HEK293T (cell line): ENCODE data around the gene WAPL.
A peak's percentile ranks its signal among the peaks of the same experiment; 100 is the strongest.

Experiments used
- CTCF ChIA-PET: fragments of 350-600 bp; formaldehyde crosslinking; extraction: SDS; loops from one replicate; lab custom pipeline; 2021; ENCODE audit warnings: antibody characterized with exemption, inconsistent platforms; lab: Yijun Ruan, JAX
- POLR2A ChIA-PET: fragments of 350-600 bp; formaldehyde crosslinking; extraction: SDS; loops from one replicate; lab custom pipeline; 2020; ENCODE audit warnings: antibody characterized with exemption, inconsistent platforms; lab: Yijun Ruan, JAX
- DNase-seq: peaks from one replicate; pipeline ENCODE4 v3.0.0; 2012; ENCODE audit warnings: mixed read lengths; ENCODE audit errors: extremely low spot score
- ARNT ChIP-seq: fragments of 450-650 bp; IDR thresholded peaks from 2 replicates; pipeline ENCODE4 v1.6.1; 2017; ENCODE audit warnings: mild to moderate bottlenecking
- BHLHE40 ChIP-seq: fragments of 450-650 bp; IDR thresholded peaks from 2 replicates; pipeline ENCODE4 v1.6.1; 2016; ENCODE audit warnings: mild to moderate bottlenecking, moderate library complexity, borderline replicate concordance
- CTBP1 ChIP-seq: fragments of 450-650 bp; IDR thresholded peaks from 2 replicates; pipeline ENCODE4 v1.6.1; 2016; ENCODE audit warnings: borderline replicate concordance
- ELF4 ChIP-seq: fragments of 450-650 bp; IDR thresholded peaks from 2 replicates; pipeline ENCODE4 v1.6.1; 2017; ENCODE audit warnings: antibody characterized with exemption
- FOXA1 ChIP-seq: fragments of 450-650 bp; IDR thresholded peaks from 2 replicates; pipeline ENCODE4 v1.6.1; 2016; ENCODE audit warnings: mild to moderate bottlenecking
- FOXK2 ChIP-seq: fragments of 450-650 bp; IDR thresholded peaks from 2 replicates; pipeline ENCODE4 v1.6.1; 2016; ENCODE audit warnings: mild to moderate bottlenecking
- FOXM1 ChIP-seq: fragments of 450-650 bp; IDR thresholded peaks from 2 replicates; pipeline ENCODE4 v1.6.1; 2017; ENCODE audit warnings: mild to moderate bottlenecking, borderline replicate concordance
- HDGF ChIP-seq: fragments of 450-650 bp; IDR thresholded peaks from 2 replicates; pipeline ENCODE4 v1.6.1; 2017; ENCODE audit warnings: antibody characterized with exemption, borderline replicate concordance
- L3MBTL2 ChIP-seq: fragments of 450-650 bp; conservative IDR thresholded peaks from 2 replicates; pipeline ENCODE4 v1.6.1; 2016; ENCODE audit warnings: mild to moderate bottlenecking
- LEF1 ChIP-seq: fragments of 450-650 bp; IDR thresholded peaks from 2 replicates; pipeline ENCODE4 v1.6.1; 2017; ENCODE audit warnings: mild to moderate bottlenecking, borderline replicate concordance
- NFRKB ChIP-seq: fragments of 450-650 bp; IDR thresholded peaks from 2 replicates; pipeline ENCODE4 v1.6.1; 2016; ENCODE audit warnings: mild to moderate bottlenecking, moderate library complexity
- SP1 ChIP-seq: fragments of 450-650 bp; IDR thresholded peaks from 2 replicates; pipeline ENCODE4 v1.6.1; 2017
- SUZ12 ChIP-seq: fragments of 450-650 bp; IDR thresholded peaks from 2 replicates; pipeline ENCODE4 v1.6.1; 2016; ENCODE audit warnings: mild to moderate bottlenecking
- TARDBP ChIP-seq: fragments of 450-650 bp; IDR thresholded peaks from 2 replicates; pipeline ENCODE4 v1.6.1; 2016
- ZNF384 ChIP-seq: fragments of 450-650 bp; IDR thresholded peaks from 2 replicates; pipeline ENCODE4 v1.6.1; 2016
- TF ChIP-seq, protein P1 (sequence below): fragments of 450-650 bp; IDR thresholded peaks from 2 replicates; pipeline ENCODE4 v1.6.1; 2016

WAPL gene

DNA sequence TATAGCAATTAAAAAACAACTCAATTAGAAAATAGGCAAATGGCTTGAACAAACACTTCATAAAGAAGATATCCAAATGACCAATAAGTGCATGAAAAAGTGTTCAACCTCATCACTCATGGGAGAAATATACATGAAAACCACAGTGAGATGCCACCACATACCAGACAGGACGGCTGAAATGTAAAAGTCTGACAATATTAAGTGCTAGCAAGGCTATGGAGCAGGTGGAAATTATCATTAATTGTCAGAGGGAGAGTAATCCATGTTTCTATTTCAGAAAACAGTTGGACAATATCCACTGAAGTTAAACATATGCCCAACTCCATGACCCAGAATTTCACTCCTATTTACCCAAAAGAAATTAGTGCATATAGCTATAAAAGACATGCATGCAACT is 112.4 kb downstream of the WAPL start:
- no peak for DNase-seq
- no peak for TF ChIP-seq ARNT
- no peak for TF ChIP-seq CTBP1
- no peak for TF ChIP-seq HDGF
- TF ChIP-seq ZNF384: no peak
- TF ChIP-seq LEF1: no peak
- no peak for TF ChIP-seq FOXK2
- TF ChIP-seq, protein P1, sequence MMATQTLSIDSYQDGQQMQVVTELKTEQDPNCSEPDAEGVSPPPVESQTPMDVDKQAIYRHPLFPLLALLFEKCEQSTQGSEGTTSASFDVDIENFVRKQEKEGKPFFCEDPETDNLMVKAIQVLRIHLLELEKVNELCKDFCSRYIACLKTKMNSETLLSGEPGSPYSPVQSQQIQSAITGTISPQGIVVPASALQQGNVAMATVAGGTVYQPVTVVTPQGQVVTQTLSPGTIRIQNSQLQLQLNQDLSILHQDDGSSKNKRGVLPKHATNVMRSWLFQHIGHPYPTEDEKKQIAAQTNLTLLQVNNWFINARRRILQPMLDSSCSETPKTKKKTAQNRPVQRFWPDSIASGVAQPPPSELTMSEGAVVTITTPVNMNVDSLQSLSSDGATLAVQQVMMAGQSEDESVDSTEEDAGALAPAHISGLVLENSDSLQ: no peak
- TF ChIP-seq FOXM1: no peak
- TF ChIP-seq ELF4: no peak
- no peak for TF ChIP-seq TARDBP
- TF ChIP-seq SUZ12: no peak
- TF ChIP-seq SP1: no peak
- TF ChIP-seq FOXA1: no peak
- no peak for TF ChIP-seq L3MBTL2
- TF ChIP-seq BHLHE40: no peak
- CTCF ChIA-PET: no interaction called here
- POLR2A ChIA-PET: no interaction called here

DNA sequence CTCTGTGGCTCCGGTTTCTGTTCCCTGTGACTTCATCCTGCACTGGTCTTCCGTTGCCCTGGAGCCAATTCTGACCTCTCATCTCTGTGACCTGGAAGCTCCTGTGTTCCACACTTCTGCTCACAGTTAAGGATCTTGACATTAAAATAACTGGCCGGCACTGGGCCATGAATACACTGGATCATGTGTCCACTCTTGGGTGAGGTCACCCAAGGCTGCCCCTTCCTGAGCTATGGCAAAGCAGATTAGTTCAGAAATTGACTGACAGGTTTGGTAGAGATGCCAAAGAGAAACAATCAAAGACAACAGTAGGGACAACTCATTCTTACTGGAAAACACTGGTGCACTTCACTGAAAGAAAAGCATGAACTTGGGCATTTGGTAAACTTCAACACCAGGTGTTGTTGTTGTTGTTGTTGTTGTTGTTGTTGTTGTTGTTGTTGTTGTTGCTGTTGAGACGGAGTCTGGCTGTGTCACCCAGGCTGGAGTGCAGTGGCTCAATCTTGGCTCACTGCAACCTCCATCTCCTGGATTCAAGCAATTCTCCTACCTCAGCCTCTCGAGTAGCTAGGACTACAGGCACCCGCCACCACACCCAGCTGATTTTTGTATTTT is 118.3 kb downstream of the WAPL start:
- no peak for DNase-seq
- ChIA-PET POLR2A (no interaction called here), CTCF (no interaction called here)
- no peak for TF ChIP-seq SP1
- TF ChIP-seq, protein P1: peak; percentile 76

DNA sequence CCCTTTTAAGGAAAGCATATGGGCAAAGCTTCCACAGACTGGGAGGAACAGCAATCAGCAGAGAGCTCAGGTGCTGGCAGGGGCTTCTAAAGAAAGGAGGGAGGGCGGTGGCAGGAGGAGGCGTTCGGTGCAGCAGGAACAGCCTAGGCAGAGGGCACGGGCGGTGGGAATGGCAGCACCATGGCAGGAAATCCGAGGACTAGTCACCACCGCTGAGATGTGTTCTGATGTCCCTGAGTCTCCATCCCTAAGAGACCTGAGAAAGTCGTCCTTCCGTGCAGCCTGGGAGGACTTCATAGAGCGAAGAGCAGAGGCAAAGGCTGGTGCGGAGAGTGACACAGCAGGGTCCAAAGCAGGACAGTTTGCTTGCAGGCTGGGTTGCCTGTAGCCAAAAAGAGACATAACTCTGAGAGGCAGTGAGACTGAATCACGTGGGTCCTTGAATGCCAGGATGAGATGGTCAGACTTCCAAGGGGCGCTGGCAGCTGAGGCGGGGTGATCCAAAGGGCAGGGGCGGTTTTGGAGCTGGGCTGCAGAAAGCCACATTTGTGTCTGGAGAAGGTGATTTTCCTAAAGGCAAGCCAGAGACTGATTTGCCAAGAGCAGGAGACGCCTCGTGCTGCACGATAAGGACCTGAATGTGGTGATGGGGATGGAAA is 119.2 kb downstream of the WAPL start:
- no peak for DNase-seq
- ChIA-PET CTCF (interaction anchor here (1.1 to 1.8 kb wide), 2 partner anchors 9 to 282 kb away, joined by 3 to 5 read pairs; no protein-coding TSS in a partner anchor), POLR2A (interaction anchor here (1.1 kb wide), 1 partner anchor 36 kb away, joined by 3 read pairs; the partner anchor contains the start of gene GRID1)
- no peak for TF ChIP-seq SUZ12
- TF ChIP-seq FOXM1: no peak
- no peak for TF ChIP-seq BHLHE40
- TF ChIP-seq, protein P1: no peak
- no peak for TF ChIP-seq LEF1
- no peak for TF ChIP-seq ELF4
- TF ChIP-seq NFRKB: no peak
- no peak for TF ChIP-seq FOXK2
- no peak for TF ChIP-seq ZNF384
- no peak for TF ChIP-seq FOXA1
- no peak for TF ChIP-seq SP1
- TF ChIP-seq ARNT: no peak
- TF ChIP-seq HDGF: no peak
- no peak for TF ChIP-seq L3MBTL2
- no peak for TF ChIP-seq CTBP1
- TF ChIP-seq TARDBP: no peak

DNA sequence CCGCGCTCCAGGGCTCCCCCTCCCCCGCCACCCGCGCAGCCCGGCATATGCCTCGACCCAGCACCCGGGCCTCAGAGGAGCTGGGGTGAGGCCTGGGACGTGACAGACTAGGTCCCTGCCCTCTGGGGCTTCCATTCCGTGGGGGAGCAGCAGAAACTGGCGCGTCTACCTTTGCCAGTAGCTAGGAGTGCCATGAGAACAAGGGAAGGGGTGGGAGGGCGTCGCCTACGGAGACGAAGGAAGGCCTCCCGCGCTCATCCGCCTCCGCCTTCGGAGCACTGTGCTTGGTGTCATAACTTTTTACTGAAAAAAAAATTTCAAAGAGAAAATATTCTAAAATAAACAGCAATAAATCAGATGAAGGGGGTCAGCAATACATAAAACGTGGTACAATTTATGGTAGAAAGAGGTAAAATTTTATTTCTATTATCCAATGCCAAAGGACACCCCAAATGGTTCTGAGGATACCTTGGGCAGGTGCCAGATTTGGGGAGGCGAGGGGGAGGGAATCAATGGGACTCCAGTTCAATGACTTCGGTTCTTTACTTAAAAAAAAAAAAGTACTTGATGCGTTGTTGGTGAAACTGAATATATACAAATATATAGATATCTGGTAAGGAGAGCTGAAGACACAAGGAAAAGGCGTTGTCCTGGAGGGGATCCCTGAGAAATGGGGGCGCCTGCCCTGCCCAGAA is 119.9 kb downstream of the WAPL start:
- CTCF ChIA-PET: interaction anchor here (1.1 to 2.8 kb wide), 3 partner anchors 9 to 283 kb away, joined by 3 to 13 read pairs (median 5); no protein-coding TSS in a partner anchor
- DNase-seq: no peak
- POLR2A ChIA-PET: interaction anchor here (1.1 to 1.5 kb wide), 2 partner anchors 35 to 283 kb away, joined by 3 read pairs; partner anchors contain the start of gene GRID1
- TF ChIP-seq FOXK2: no peak
- TF ChIP-seq, protein P1: no peak
- no peak for TF ChIP-seq TARDBP
- no peak for TF ChIP-seq BHLHE40
- no peak for TF ChIP-seq SP1
- TF ChIP-seq L3MBTL2: no peak
- TF ChIP-seq CTBP1: no peak
- TF ChIP-seq LEF1: no peak
- TF ChIP-seq ELF4: no peak
- TF ChIP-seq ARNT: no peak
- TF ChIP-seq ZNF384: no peak
- no peak for TF ChIP-seq SUZ12
- no peak for TF ChIP-seq FOXA1
- no peak for TF ChIP-seq HDGF
- no peak for TF ChIP-seq FOXM1
